Measurements from ENCODE around the gene INO80.
"Not testable (repeated sequence)": the region's sequence is repeated elsewhere in the genome, so short reads cannot be mapped to it uniquely, and the experiment has no call there.

INO80 gene

GRCh38 chr15:40963201-40963600 lies 152.9 kb downstream of the INO80 start:
- no peak overlapping the region for H3K4me3 ChIP-seq (ENCODE audit: low read depth, low read length)
- TF ChIP-seq CTCF (IDR thresholded peaks at IDR 0.05; ENCODE audit: low read depth, low read length, missing control alignments), result no peak
- no peak for DNase-seq (ENCODE audit: low read depth)

GRCh38 chr15:40962317-40962716 lies 153.8 kb downstream of the INO80 start:
- DNase-seq (ENCODE audit: low read depth); H3K4me3 ChIP-seq (ENCODE audit: low read depth, low read length): not testable (repeated sequence)

- not testable (repeated sequence) for H3K4me3 ChIP-seq (ENCODE audit: low read depth, low read length); DNase-seq (ENCODE audit: low read depth)
Observed at GRCh38 chr15:40961740-40962139, 154.3 kb downstream of the INO80 start.

- TF ChIP-seq CTCF (IDR thresholded peaks at IDR 0.05; ENCODE audit: low read depth, low read length, missing control alignments), result no peak
- no peak for DNase-seq (ENCODE audit: low read depth)
- no peak overlapping the region for H3K4me3 ChIP-seq (ENCODE audit: low read depth, low read length)
Observed at GRCh38 chr15:40960925-40961324, 155.2 kb downstream of the INO80 start.

GRCh38 chr15:40960151-40960885 lies 155.8 kb downstream of the INO80 start:
- DNase-seq (ENCODE audit: low read depth), result no peak
- TF ChIP-seq CTCF (IDR thresholded peaks at IDR 0.05; ENCODE audit: low read depth, low read length, missing control alignments), result no peak
- H3K4me3 ChIP-seq (ENCODE audit: low read depth, low read length), result no peak overlapping the region

GRCh38 chr15:40959331-40960141 lies 156.5 kb downstream of the INO80 start:
- no peak for TF ChIP-seq CTCF (IDR thresholded peaks at IDR 0.05; ENCODE audit: low read depth, low read length, missing control alignments)

GRCh38 chr15:40958723-40959122 lies 157.4 kb downstream of the INO80 start:
- no peak for TF ChIP-seq CTCF (IDR thresholded peaks at IDR 0.05; ENCODE audit: low read depth, low read length, missing control alignments)
- no peak overlapping the region for H3K4me3 ChIP-seq (ENCODE audit: low read depth, low read length)

More at GRCh38 chr15:40959331-40960141, 156.5 kb downstream of the INO80 start:
- no peak for DNase-seq (ENCODE audit: low read depth)
- no peak overlapping the region for H3K4me3 ChIP-seq (ENCODE audit: low read depth, low read length)

GRCh38 chr15:40958146-40958545 lies 157.9 kb downstream of the INO80 start:
- no peak for DNase-seq (ENCODE audit: low read depth)
- TF ChIP-seq CTCF (IDR thresholded peaks at IDR 0.05; ENCODE audit: low read depth, low read length, missing control alignments), result no peak
- no peak overlapping the region for H3K4me3 ChIP-seq (ENCODE audit: low read depth, low read length)

More at GRCh38 chr15:40958723-40959122, 157.4 kb downstream of the INO80 start:
- no peak for DNase-seq (ENCODE audit: low read depth)
